Endothelial cell (in vitro differentiated cells): ENCODE results near the gene TMEM95. TPM values are rescaled to one million over a fixed set of nuclear protein-coding genes. Genes with fewer than 3 reads are reported as not detected.

Source experiments
- DNase-seq: peaks from one replicate; pipeline ENCODE4 v3.0.0; 2021; ENCODE audit warnings: low spot score
- H3K27ac Mint-ChIP-seq: one replicate; pipeline ENCODE4 v1.8.0; 2021; ENCODE audit warnings: mixed read lengths, inconsistent platforms; ENCODE audit not compliant: unreplicated experiment
- H3K27me3 Mint-ChIP-seq: one replicate; pipeline ENCODE4 v1.8.0; 2021; ENCODE audit warnings: mild to moderate bottlenecking, moderate library complexity, mixed read lengths, inconsistent platforms; ENCODE audit not compliant: unreplicated experiment
- H3K36me3 Mint-ChIP-seq: one replicate; pipeline ENCODE4 v1.8.0; 2021; ENCODE audit warnings: mild to moderate bottlenecking, low read depth, mixed read lengths, inconsistent platforms; ENCODE audit not compliant: unreplicated experiment
- H3K4me1 Mint-ChIP-seq: one replicate; pipeline ENCODE4 v1.8.0; 2021; ENCODE audit warnings: mild to moderate bottlenecking, mixed read lengths, inconsistent platforms; ENCODE audit not compliant: unreplicated experiment
- H3K4me3 Mint-ChIP-seq: one replicate; pipeline ENCODE4 v1.8.0; 2021; ENCODE audit warnings: mild to moderate bottlenecking, mixed read lengths, inconsistent platforms; ENCODE audit not compliant: unreplicated experiment
- H3K9me3 Mint-ChIP-seq: one replicate; pipeline ENCODE4 v1.8.0; 2021; ENCODE audit warnings: mixed read lengths, inconsistent platforms; ENCODE audit not compliant: unreplicated experiment
- CTCF ChIP-seq: fragments of 200-600 bp; sonication (generic); IDR thresholded peaks from one replicate; pipeline ENCODE4 v1.5.0; 2021; ENCODE audit warnings: antibody characterized with exemption; ENCODE audit not compliant: unreplicated experiment
- total RNA-seq: library from RNA; stranded (reverse); fragmentation: NEBNext Ultra II Directional; extraction: Animal tissue kit (Norgen Biotek cat#: 25700); gene quantifications from one replicate; pipeline ENCODE4 v1.2.1, GENCODE V29; 2021; ENCODE audit not compliant: unreplicated experiment

Gene TMEM95
- total RNA-seq, 1 donor from 2014 or later: not detected

GRCh38 chr17:7340179-7340578 lies 14.8 kb upstream of the TMEM95 start:
- Mint-ChIP-seq H3K27me3 (peaks cover 2% of the 10 kb centered on the region), H3K9me3 (no peaks in the 10 kb centered on the region), H3K4me3 (no peak overlapping the region), H3K36me3 (no peaks in the 10 kb centered on the region), H3K4me1 (peaks cover 15% of the 10 kb centered on the region), H3K27ac (no peak overlapping the region)
- no peak for TF ChIP-seq CTCF
- no peak for DNase-seq

- DNase-seq: no peak
- Mint-ChIP-seq H3K4me1 (peaks cover 6% of the 10 kb centered on the region), H3K36me3 (no peaks in the 10 kb centered on the region), H3K9me3 (no peaks in the 10 kb centered on the region), H3K27ac (no peak overlapping the region), H3K27me3 (peaks cover 2% of the 10 kb centered on the region), H3K4me3 (no peak overlapping the region)
- no peak for TF ChIP-seq CTCF
Measured at GRCh38 chr17:7341842-7342241, 13.1 kb upstream of the TMEM95 start.

GRCh38 chr17:7343250-7343649 lies 11.7 kb upstream of the TMEM95 start:
- Mint-ChIP-seq H3K9me3 (no peaks in the 10 kb centered on the region), H3K4me1 (no peaks in the 10 kb centered on the region), H3K27me3 (no peaks in the 10 kb centered on the region), H3K36me3 (no peaks in the 10 kb centered on the region), H3K27ac (no peak overlapping the region), H3K4me3 (no peak overlapping the region)
- TF ChIP-seq CTCF: no peak
- no peak for DNase-seq

- TF ChIP-seq CTCF: no peak
- Mint-ChIP-seq H3K9me3 (no peaks in the 10 kb centered on the region), H3K4me1 (peaks cover 4% of the 10 kb centered on the region), H3K27me3 (peaks cover 5% of the 10 kb centered on the region), H3K36me3 (no peaks in the 10 kb centered on the region), H3K4me3 (no peak overlapping the region), H3K27ac (no peak overlapping the region)
- DNase-seq: no peak
Measured at GRCh38 chr17:7346761-7347614, 8.0 kb upstream of the TMEM95 start.
